ENCODE results near the gene NFIA. TPM values are rescaled to one million over a fixed set of nuclear protein-coding genes. Genes with fewer than 3 reads are reported as not detected.

The NFIA gene
- polyA plus RNA-seq, 3 donors, result 3.9 to 25.9 (median 18.2) TPM

- H3K27ac ChIP-seq (ENCODE audit: low read depth, low read length), result no peak overlapping the region
- WGBS, 3 donors, result 98 to 99% (median 99%) methylated on average over 3 of the region's 3 CpGs
Measured at GRCh38 chr1:61138305-61138704, 55.9 kb downstream of the NFIA start.

- WGBS, 3 donors, result 64 to 83% (median 66%) methylated on average over 15 of the region's 15 CpGs
- peak overlapping the region; percentile 33 for H3K27ac ChIP-seq (ENCODE audit: low read depth, low read length)
Measured at GRCh38 chr1:61138921-61139774, 56.8 kb downstream of the NFIA start.

- 75 to 80% (median 75%) methylated on average over 7 of the region's 7 CpGs for WGBS, 3 donors
Measured at GRCh38 chr1:61139775-61140549, 57.6 kb downstream of the NFIA start.

GRCh38 chr1:61140778-61141177 is 58.4 kb downstream of the NFIA start:
- no peak overlapping the region for H3K27ac ChIP-seq (ENCODE audit: low read depth, low read length)
- WGBS, 3 donors, result 29 to 79% (median 47%) methylated on average over 3 of the region's 3 CpGs

More at GRCh38 chr1:61139775-61140549, 57.6 kb downstream of the NFIA start:
- H3K27ac ChIP-seq (ENCODE audit: low read depth, low read length), result no peak overlapping the region

GRCh38 chr1:61141288-61142042 is 59.1 kb downstream of the NFIA start:
- 40 to 67% (median 51%) methylated on average over 9 of the region's 9 CpGs for WGBS, 3 donors
- H3K27ac ChIP-seq (ENCODE audit: low read depth, low read length), result no peak overlapping the region

GRCh38 chr1:61142043-61142440 is 59.7 kb downstream of the NFIA start:
- 62 to 70% (median 64%) methylated on average over 1 of the region's 1 CpG for WGBS, 3 donors
- no peak overlapping the region for H3K27ac ChIP-seq (ENCODE audit: low read depth, low read length)

- H3K27ac ChIP-seq (ENCODE audit: low read depth, low read length), result no peak overlapping the region
- WGBS, 3 donors, result 61 to 90% (median 84%) methylated on average over 11 of the region's 11 CpGs
Measured at GRCh38 chr1:61142726-61143500, 60.6 kb downstream of the NFIA start.

- no peak overlapping the region for H3K27ac ChIP-seq (ENCODE audit: low read depth, low read length)
- WGBS, 3 donors, result 66 to 82% (median 76%) methylated on average over 5 of the region's 5 CpGs
Measured at GRCh38 chr1:61143821-61144424, 61.6 kb downstream of the NFIA start.

GRCh38 chr1:61149010-61149860 is 66.9 kb downstream of the NFIA start:
- WGBS, 3 donors, result 84 to 100% (median 87%) methylated on average over 1 of the region's 1 CpG

GRCh38 chr1:61151565-61151964 is 69.2 kb downstream of the NFIA start:
- WGBS, 3 donors, result 86 to 95% (median 94%) methylated on average over 4 of the region's 4 CpGs
- H3K27ac ChIP-seq (ENCODE audit: low read depth, low read length), result no peak overlapping the region

More at GRCh38 chr1:61149010-61149860, 66.9 kb downstream of the NFIA start:
- no peak overlapping the region for H3K27ac ChIP-seq (ENCODE audit: low read depth, low read length)

- no peak overlapping the region for H3K27ac ChIP-seq (ENCODE audit: low read depth, low read length)
- WGBS, 3 donors, result 37 to 79% (median 78%) methylated on average over 3 of the region's 3 CpGs
Measured at GRCh38 chr1:61152066-61152465, 69.7 kb downstream of the NFIA start.

GRCh38 chr1:61152469-61153105 is 70.2 kb downstream of the NFIA start:
- H3K27ac ChIP-seq (ENCODE audit: low read depth, low read length), result no peak overlapping the region

- 40 to 47% (median 41%) methylated on average over 4 of the region's 4 CpGs for WGBS, 3 donors
- no peak overlapping the region for H3K27ac ChIP-seq (ENCODE audit: low read depth, low read length)
Measured at GRCh38 chr1:61156576-61157467, 74.5 kb downstream of the NFIA start.

- 19 to 35% (median 21%) methylated on average over 3 of the region's 3 CpGs for WGBS, 3 donors
- no peak overlapping the region for H3K27ac ChIP-seq (ENCODE audit: low read depth, low read length)
Measured at GRCh38 chr1:61157468-61157987, 75.2 kb downstream of the NFIA start.

GRCh38 chr1:61158591-61158990 is 76.2 kb downstream of the NFIA start:
- whole genome bisulfite sequencing, 3 donors, result 42 to 51% (median 43%) methylated on average over 3 of the region's 3 CpGs
- H3K27ac ChIP-seq (ENCODE audit: low read depth, low read length), result no peak overlapping the region

All from adipose tissue (tissue), 3 donors.